HG02623 (cell line): ENCODE results near the gene VPS13D.
"Not testable (repeated sequence)": the region's sequence is repeated elsewhere in the genome, so short reads cannot be mapped to it uniquely, and the experiment has no call there.

Experiments
- ATAC-seq: cut with Tn5 transposase; IDR thresholded peaks from one replicate; pipeline ENCODE4 v1.9.1; 2021; ENCODE audit warnings: moderate library complexity; ENCODE audit not compliant: unreplicated experiment

The VPS13D gene

DNA sequence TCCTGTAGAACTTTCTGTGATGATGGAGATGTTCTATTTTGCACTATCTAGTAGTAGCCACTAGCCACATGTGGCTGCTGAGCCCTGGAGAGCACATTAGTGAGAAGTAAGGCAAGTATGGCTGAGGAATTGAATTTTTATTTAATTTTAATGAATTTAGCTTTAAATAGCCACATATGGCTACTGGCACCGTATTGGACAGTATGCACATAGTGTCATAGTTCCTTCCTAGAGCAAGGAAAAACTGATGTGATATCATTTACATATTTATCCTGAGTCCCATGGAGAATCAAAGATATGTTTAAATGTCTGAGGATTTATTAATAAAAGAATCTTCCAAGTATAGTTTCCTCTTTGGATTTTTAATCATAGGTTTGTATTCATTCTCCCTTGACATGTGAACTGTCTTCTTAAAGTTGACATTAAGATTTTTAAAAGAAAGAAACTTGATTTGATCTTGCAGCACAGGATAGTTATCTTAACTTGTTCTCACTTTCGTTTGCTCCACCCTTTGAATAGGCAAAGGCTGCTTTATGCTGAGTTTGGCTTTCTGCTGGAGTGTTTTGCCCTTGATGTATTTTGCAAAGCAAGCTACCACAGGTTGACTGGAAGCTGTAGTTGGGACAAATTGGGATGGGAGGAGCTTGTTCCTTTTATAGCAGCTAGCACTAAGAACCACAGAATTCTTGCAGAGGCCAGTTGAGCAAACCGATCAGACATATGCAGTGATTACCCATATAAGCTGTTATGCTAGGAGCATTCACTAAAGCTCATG, 129.7 kb downstream of the VPS13D start:
- no peak for ATAC-seq

DNA sequence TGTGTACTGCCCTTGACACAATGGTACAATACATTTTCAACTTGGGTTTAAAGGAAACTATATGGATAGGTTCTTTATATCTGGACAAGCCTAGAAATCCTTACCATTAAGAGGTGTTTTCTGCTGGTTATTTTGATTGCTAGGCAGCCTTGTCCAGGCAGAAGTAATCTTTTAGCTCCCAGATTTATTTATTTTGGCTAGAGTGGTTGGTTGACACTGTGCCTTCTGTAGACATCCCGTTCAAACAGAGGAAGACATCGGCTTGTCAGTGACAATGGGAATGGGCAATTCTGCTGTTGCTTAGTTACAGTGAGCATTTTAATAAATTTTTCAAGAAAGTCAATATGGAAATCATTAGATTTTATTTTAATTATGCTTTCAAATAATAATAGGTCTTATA, 138.8 kb downstream of the VPS13D start:
- no peak for ATAC-seq

DNA sequence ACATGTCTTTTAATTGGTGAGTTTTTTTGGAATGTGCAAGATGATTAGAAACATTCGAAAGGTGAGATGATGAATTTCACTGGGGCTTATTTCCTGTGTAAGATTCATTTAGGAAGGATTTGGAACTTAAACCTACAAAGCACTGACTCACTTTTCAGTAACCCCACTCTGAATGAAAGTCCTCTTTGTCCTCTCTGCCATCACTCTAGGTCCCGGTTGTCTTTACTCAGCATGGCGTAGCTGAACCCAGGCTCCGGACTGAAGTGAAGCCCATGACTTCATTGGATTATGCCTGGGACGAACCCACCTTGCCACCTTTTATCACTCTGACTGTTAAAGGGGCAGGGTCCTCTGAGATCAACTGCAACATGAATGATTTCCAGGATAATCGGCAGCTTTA, 139.4 kb downstream of the VPS13D start:
- no peak for ATAC-seq

- no peak for ATAC-seq
These were observed 140.6 kb downstream of the VPS13D start for GRCh38 chr1:12370333-12370975.

- ATAC-seq: no peak
These were observed 141.2 kb downstream of the VPS13D start for GRCh38 chr1:12371053-12371452.

- ATAC-seq: no peak
These were observed 142.3 kb downstream of the VPS13D start for GRCh38 chr1:12372180-12372579.

- ATAC-seq: no peak
These were observed 142.9 kb downstream of the VPS13D start for GRCh38 chr1:12372761-12373160.

GRCh38 chr1:12375133-12375829, 145.5 kb downstream of the VPS13D start:
- no peak for ATAC-seq

- ATAC-seq: no peak
These were observed 146.6 kb downstream of the VPS13D start for GRCh38 chr1:12376236-12377045.

GRCh38 chr1:12380326-12381249, 150.8 kb downstream of the VPS13D start:
- no peak for ATAC-seq

- no peak for ATAC-seq
These were observed 153.2 kb downstream of the VPS13D start for GRCh38 chr1:12383001-12383400.

DNA sequence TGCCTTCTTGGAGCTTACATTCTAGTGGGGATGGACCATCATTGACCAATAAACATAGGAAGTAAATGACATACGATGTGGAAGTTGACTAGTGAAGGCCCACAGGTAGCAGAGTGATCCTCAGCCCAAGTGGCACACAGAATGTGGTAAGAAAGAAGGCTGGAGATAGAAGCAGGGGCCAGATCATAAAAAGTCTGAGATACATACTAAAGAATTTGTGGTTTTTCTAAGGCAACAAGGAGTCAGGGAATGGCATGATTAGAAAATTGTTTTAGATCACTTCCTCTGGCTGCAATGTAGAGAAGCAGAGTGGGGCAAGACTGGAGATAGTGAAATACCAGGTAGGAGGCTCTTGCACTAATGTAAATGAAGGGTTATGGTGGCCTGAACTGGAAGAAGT, 154.0 kb downstream of the VPS13D start:
- no peak for ATAC-seq

GRCh38 chr1:12384836-12385456, 155.1 kb downstream of the VPS13D start:
- ATAC-seq: no peak

GRCh38 chr1:12386130-12386529, 156.3 kb downstream of the VPS13D start:
- ATAC-seq: no peak

DNA sequence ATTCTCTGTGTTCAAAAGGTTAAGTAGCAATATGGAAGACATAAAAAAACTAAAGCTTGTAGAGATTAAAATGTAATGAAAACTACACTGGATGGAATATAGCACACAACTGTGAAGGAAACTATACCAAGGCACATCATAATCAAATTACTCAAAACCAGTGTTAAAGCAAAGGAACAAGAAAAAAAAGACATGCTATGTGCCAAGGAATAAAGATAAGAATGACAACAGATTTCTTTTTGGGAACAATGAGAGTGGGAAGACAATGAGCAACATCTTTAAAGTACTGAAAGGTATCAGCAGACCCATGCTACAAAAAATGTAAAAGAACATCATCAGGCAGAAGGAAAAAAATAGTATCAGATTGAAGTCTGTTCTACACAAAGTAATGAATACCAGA, 157.8 kb downstream of the VPS13D start:
- no peak for ATAC-seq

DNA sequence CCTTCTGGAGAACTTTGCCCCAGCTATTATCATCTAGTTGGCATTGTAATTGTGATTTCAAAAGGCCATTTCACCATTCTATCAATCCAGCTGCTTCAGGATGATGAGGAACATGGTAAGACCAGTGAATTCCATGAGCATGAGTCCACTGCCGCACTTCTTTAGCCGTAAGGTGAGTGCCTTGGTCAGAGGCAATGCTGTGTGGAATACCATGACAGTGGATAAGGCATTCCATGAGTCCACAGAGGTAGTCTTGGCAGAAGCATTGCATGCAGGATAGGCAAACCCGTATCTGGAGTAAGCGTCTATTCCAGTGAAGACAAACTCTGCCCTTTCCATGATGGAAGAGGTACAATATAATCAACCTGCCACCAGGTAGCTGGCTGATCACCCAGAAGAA, 160.5 kb downstream of the VPS13D start:
- ATAC-seq: not testable (repeated sequence)

DNA sequence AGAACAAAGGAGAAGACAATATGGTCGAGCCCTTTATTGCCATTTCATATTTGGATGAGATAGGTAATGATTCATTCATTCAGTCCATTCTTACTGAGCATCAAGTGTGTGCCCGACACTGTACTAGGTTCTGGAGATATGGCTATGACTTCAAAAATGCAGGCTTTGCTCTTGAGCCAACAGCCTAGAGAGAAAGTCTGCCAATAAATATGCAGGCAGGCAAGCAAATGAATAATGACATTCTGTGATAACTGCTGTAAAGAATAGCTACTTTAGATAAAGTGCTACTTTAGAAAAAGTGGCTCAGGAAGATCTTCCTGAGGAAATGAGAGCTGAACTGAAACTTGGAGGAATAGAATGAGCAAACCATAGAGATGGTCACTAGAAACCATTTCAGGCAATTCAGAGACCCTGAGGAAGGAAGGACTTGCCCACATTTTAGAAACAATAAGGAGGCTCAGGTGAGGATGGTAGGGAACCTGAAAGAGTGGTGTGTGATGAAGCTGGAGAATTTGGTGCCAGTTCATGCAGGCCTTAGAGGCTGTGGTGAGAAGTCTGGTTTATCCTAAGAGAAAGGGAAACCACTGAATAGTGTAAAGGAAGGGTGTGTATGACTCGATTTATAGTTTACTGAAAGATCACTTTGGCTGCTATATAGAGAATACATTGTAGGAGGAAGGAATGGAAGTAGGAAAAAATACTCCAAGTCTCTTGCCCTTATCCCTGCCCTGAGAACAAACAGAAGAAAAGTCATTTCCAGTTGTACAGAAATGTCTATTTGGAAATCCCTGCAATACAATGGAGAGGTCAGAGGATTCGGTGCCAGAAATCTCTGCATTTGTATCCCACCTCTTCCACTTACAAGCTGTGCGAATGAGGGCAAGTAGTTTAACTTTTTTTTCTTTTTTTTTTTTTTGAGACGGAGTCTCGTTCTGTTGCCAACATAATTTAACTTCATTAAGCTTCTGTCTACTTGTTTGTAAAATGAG, 167.9 kb downstream of the VPS13D start:
- no peak for ATAC-seq

DNA sequence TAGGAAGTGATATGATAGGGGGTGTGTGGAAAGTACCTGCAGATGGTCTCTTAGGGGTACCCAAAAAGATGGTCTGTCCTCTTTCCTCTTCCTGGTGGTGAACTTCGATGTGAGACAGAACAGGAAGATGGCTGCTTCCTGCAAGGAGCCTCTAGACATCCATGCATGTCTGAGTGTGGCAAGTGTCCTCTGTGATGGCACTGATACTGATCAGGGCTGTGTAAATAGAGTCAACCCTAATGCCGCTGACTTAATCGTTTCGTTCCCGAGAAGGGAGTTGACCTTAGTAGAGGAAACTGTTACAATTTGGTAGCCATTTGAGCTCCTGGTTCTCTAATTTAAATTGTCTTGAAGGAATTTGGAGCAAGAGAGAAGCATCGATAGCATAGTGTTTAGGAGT, 168.6 kb downstream of the VPS13D start:
- no peak for ATAC-seq
